Cardiac muscle cell (in vitro differentiated cells and primary cell): ENCODE measurements around the gene ART3. TPM values are rescaled to one million over a fixed set of nuclear protein-coding genes. Genes with fewer than 3 reads are reported as not detected.
"Not testable (repeated sequence)": the region's sequence is repeated elsewhere in the genome, so short reads cannot be mapped to it uniquely, and the experiment has no call there.

ENCODE experiments used
- DNase-seq, 2 donors: peaks; one replicate each; pipeline versions ENCODE4 v3.0.0 to v3.0.0-alpha.2; 2010 to 2017; ENCODE audit warnings: low read depth in 1 of 2, low spot score in 1 of 2
- H3K27ac ChIP-seq: fragments of 200-600 bp; sonication (generic); 2 replicates; pipeline ENCODE4 v1.5.1; 2016
- H3K27me3 ChIP-seq: fragments of 200-600 bp; sonication (generic); 2 replicates; pipeline ENCODE4 v1.6.0; 2016; ENCODE audit warnings: control low read depth
- H3K36me3 ChIP-seq: fragments of 200-600 bp; sonication (generic); 2 replicates; pipeline ENCODE4 v1.5.1; 2016; ENCODE audit warnings: control low read depth
- H3K4me1 ChIP-seq: fragments of 200-600 bp; sonication (generic); 2 replicates; pipeline ENCODE4 v1.8.1; 2017; ENCODE audit warnings: low read depth, mild to moderate bottlenecking, mixed run types
- H3K4me3 ChIP-seq: fragments of 200-600 bp; sonication (generic); 2 replicates; pipeline ENCODE4 v1.5.1; 2016; ENCODE audit warnings: mild to moderate bottlenecking
- H3K9me3 ChIP-seq: fragments of 200-600 bp; sonication (generic); 2 replicates; pipeline ENCODE4 v1.5.1; 2017; ENCODE audit warnings: low read depth, mild to moderate bottlenecking, control low read depth
- polyA plus RNA-seq: library from polyadenylated mRNA; unstranded; fragments of >200 nt; fragmentation: Nextera tagmentation; extraction: Ambion mirVana; gene quantifications from 2 replicates; pipeline ENCODE4 v1.2.1, GENCODE V29; 2016
- total RNA-seq: library from RNA; depleted of rRNA; stranded (reverse); fragments of >200 nt; gene quantifications from 2 replicates; pipeline ENCODE4 v1.2.3, GENCODE V29; 2016
- TF ChIP-seq, protein P1 (sequence below): IDR thresholded peaks from 2 replicates; pipeline ENCODE4 v1.5.1; 2012; ENCODE audit warnings: low read depth, mild to moderate bottlenecking, low read length

The ART3 gene
- total and polyA plus RNA-seq, 2 experiments from 2014 or later = 2.0 to 7.6 TPM

GRCh38 chr4:76036855-76037254 lies 37.7 kb upstream of the ART3 start:
- no peak for DNase-seq
- H3K27ac ChIP-seq = no peak overlapping the region

GRCh38 chr4:76042241-76042998 lies 32.1 kb upstream of the ART3 start:
- not testable (repeated sequence) for H3K27ac ChIP-seq, H3K36me3 ChIP-seq, DNase-seq, H3K9me3 ChIP-seq, H3K27me3 ChIP-seq, H3K4me3 ChIP-seq, H3K4me1 ChIP-seq

More at GRCh38 chr4:76036855-76037254, 37.7 kb upstream of the ART3 start:
- H3K27me3 ChIP-seq = no peaks in the 10 kb centered on the region
- H3K9me3 ChIP-seq = no peaks in the 10 kb centered on the region
- TF ChIP-seq, protein P1, sequence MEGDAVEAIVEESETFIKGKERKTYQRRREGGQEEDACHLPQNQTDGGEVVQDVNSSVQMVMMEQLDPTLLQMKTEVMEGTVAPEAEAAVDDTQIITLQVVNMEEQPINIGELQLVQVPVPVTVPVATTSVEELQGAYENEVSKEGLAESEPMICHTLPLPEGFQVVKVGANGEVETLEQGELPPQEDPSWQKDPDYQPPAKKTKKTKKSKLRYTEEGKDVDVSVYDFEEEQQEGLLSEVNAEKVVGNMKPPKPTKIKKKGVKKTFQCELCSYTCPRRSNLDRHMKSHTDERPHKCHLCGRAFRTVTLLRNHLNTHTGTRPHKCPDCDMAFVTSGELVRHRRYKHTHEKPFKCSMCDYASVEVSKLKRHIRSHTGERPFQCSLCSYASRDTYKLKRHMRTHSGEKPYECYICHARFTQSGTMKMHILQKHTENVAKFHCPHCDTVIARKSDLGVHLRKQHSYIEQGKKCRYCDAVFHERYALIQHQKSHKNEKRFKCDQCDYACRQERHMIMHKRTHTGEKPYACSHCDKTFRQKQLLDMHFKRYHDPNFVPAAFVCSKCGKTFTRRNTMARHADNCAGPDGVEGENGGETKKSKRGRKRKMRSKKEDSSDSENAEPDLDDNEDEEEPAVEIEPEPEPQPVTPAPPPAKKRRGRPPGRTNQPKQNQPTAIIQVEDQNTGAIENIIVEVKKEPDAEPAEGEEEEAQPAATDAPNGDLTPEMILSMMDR = no peak
- H3K4me1 ChIP-seq = no peaks in the 10 kb centered on the region
- H3K36me3 ChIP-seq = no peaks in the 10 kb centered on the region
- H3K4me3 ChIP-seq = no peak overlapping the region

- H3K4me1 ChIP-seq, H3K9me3 ChIP-seq, H3K36me3 ChIP-seq, DNase-seq, H3K27me3 ChIP-seq, H3K27ac ChIP-seq, H3K4me3 ChIP-seq: not testable (repeated sequence)
These were observed 31.2 kb upstream of the ART3 start for GRCh38 chr4:76043306-76043705.

DNA sequence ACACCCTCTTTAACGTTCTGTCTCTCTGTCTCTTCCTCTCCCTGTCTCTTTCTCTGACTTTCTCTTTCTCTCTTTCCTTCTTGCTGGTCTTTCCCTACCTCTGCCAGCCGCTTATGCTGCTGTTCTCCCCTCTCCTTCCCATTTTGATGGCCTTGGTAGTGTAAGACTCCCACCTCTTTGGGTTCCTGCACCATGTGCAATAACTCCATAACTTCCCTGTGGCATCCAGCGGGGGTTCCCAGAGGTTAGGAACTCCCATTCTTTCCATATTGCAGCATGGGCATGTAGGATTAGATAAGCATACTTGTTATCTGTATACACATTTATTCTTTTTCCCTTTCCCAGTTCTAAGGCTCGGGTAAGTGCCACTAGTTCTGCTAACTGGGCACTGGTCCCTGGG lies 29.8 kb upstream of the ART3 start:
- H3K36me3 ChIP-seq, H3K9me3 ChIP-seq, H3K27ac ChIP-seq, H3K27me3 ChIP-seq, H3K4me3 ChIP-seq, DNase-seq, H3K4me1 ChIP-seq: not testable (repeated sequence)

GRCh38 chr4:76049860-76050416 lies 24.6 kb upstream of the ART3 start:
- not testable (repeated sequence) for H3K4me3 ChIP-seq, DNase-seq, H3K27me3 ChIP-seq, H3K4me1 ChIP-seq, H3K27ac ChIP-seq, H3K9me3 ChIP-seq, H3K36me3 ChIP-seq

DNA sequence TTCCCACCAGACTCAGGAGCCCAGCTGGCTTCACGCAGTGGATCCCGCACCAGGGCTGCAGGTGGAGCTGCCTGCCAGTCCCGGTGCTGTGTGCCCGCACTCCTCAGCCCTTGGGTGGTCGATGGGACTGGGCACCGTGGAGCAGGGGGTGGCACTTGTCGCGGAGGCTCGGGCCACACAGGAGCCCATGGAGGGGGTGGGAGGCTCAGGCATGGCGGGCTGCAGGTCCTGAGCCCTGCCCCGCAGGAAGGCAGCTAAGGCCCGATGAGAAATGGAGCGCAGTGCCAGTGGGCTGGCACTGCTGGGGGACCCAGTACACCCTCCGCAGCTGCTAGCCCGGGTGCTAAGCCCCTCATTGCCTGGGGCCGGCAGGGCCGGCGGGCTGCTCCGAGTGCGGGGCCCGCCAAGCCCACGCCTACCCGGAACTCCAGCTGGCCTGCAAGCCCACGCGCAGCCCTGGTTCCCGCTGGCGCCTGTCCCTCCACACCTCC lies 23.9 kb upstream of the ART3 start:
- H3K9me3 ChIP-seq, H3K27ac ChIP-seq, DNase-seq, H3K36me3 ChIP-seq, H3K4me3 ChIP-seq, H3K27me3 ChIP-seq, H3K4me1 ChIP-seq: not testable (repeated sequence)

DNA sequence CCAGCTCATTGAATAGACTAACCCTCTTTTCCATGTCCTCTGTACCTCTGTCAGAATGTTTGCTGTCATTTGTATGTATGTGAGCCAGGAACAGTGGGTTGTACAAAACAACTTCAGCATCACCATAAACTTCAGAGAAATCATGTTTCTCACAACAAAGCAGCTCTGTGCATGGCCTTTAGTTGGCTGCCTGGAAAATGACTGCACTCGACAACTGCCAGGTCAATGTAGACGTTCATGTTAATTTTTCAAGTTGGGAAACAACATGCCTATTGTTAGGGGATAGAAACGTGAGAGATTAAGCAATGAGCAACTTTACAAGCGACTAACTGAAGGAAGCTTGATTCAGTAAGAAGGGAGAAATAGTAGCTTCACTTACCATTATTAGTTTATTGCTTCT lies 20.8 kb upstream of the ART3 start:
- DNase-seq = peak in 1 of 2 donors; percentile 54
- H3K4me3 ChIP-seq = no peak overlapping the region
- H3K4me1 ChIP-seq = no peaks in the 10 kb centered on the region
- TF ChIP-seq, protein P1 = no peak
- H3K27me3 ChIP-seq = no peaks in the 10 kb centered on the region
- H3K9me3 ChIP-seq = no peaks in the 10 kb centered on the region
- H3K27ac ChIP-seq = no peak overlapping the region
- no peaks in the 10 kb centered on the region for H3K36me3 ChIP-seq

DNA sequence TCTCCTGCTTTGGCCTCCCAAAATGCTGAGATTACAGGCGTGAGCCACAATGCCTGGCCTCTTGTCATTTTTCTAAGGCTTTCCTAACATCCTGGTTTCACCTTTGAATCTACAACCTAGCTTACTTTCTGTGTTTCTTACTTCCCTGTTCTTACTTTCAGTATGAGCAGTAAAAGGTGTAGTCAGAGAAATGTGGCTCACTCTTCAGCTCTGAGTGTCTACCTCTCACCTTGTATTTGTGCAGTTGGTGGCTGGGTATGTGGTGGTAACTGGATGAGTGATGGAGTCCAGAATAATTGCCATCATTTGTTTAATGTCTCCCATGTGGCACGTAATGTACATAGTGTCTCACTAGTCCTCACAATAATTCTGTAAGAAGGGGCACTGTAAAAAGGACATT lies 19.5 kb upstream of the ART3 start:
- TF ChIP-seq, protein P1 = no peak
- H3K36me3 ChIP-seq = no peaks in the 10 kb centered on the region
- no peak for DNase-seq
- H3K4me1 ChIP-seq = no peaks in the 10 kb centered on the region
- no peaks in the 10 kb centered on the region for H3K9me3 ChIP-seq
- H3K27ac ChIP-seq = no peak overlapping the region
- H3K4me3 ChIP-seq = no peak overlapping the region
- H3K27me3 ChIP-seq = no peaks in the 10 kb centered on the region
